Cerebellar nuclear complex (tissue), 1 donor: ENCODE measurements around the gene DCLRE1A.

ENCODE experiments used
- DNase-seq, 2 experiments: peaks; one replicate each; lab custom pipeline; 2025; lab: John Stamatoyannopoulos, UW

DCLRE1A gene

GRCh38 chr10:113788604-113789083 is 65.2 kb downstream of the DCLRE1A start:
- DNase-seq = no peak
